Adrenal gland (tissue), 5 donors: ENCODE measurements around the gene WBP2NL.

Experiments used
- CTCF ChIP-seq, 6 experiments: fragments of 450-650 bp in 4 of 6; fragments of 200-600 bp in 2 of 6; sonication (generic) in 1 of 6; IDR thresholded peaks; 1 replicate in 5 of 6; 2 replicates in 1 of 6; pipeline versions ENCODE4 v1.5.1 to v1.8.0; 2016 to 2021; ENCODE audit warnings: antibody characterized with exemption in 6 of 6, mild to moderate bottlenecking in 2 of 6, moderate library complexity in 1 of 6
- POLR2A ChIP-seq, 2 donors: fragments of 450-650 bp; IDR thresholded peaks; one replicate each; pipeline ENCODE4 v1.6.1; 2017; ENCODE audit warnings: antibody characterized with exemption in 2 of 2, mild to moderate bottlenecking in 2 of 2, moderate library complexity in 1 of 2
- donor health status: DM: no; HTN: no; CAD: no.

- no peak for TF ChIP-seq POLR2A (IDR thresholded peaks at IDR 0.05)
- TF ChIP-seq CTCF (IDR thresholded peaks at IDR 0.05): no peak
Measured at GRCh38 chr22:42069801-42070516, 71.4 kb downstream of the WBP2NL start.
